OCI-LY7 (cell line): ENCODE data around the gene KIAA1958. TPM values are rescaled to one million over a fixed set of nuclear protein-coding genes. Genes with fewer than 3 reads are reported as not detected.

Experiments
- BruUV-seq: library from RNA; stranded (reverse); fragments of 400-500 nt; replicated peaks from 2 replicates; lab custom pipeline; 2021; lab: Mats Ljungman, UMichigan
- CTCF ChIA-PET: fragments of 300-600 bp; sonication (Branson Sonifier 250); formaldehyde crosslinking; loops from one replicate; lab custom pipeline; 2022; ENCODE audit warnings: antibody characterized with exemption; ENCODE audit not compliant: unreplicated experiment; lab: Charles Lee
- POLR2A ChIA-PET: fragments of 300-600 bp; sonication (Branson Sonifier 250); formaldehyde crosslinking; loops from one replicate; lab custom pipeline; 2022; ENCODE audit warnings: antibody characterized with exemption; lab: Charles Lee
- DNase-seq: peaks from one replicate; pipeline ENCODE4 v3.0.0-alpha.2; 2015; ENCODE audit warnings: low spot score
- H2AFZ ChIP-seq: fragments of 200-600 bp; sonication (generic), shearing (Covaris generic); 2 replicates; pipeline ENCODE4 v1.6.1; 2014; ENCODE audit warnings: mild to moderate bottlenecking, antibody characterized with exemption, low read length, moderate library complexity
- H3K27ac ChIP-seq: fragments of 200-600 bp; sonication (generic); 2 replicates; pipeline ENCODE4 v1.5.1; 2014; ENCODE audit warnings: mixed run types, low read depth, mild to moderate bottlenecking, moderate library complexity, low read length, inconsistent platforms; ENCODE audit not compliant: poor library complexity, severe bottlenecking
- H3K36me3 ChIP-seq: fragments of 200-600 bp; sonication (generic); 2 replicates; pipeline ENCODE4 v1.6.1; 2014; ENCODE audit warnings: mild to moderate bottlenecking, antibody characterized with exemption, low read length, moderate library complexity, mixed read lengths; ENCODE audit not compliant: insufficient read depth
- H3K4me1 ChIP-seq: fragments of 200-600 bp; sonication (generic); 2 replicates; pipeline ENCODE4 v1.5.1; 2014; ENCODE audit warnings: mild to moderate bottlenecking, low read length; ENCODE audit not compliant: insufficient read depth, poor library complexity, severe bottlenecking
- H3K4me2 ChIP-seq: fragments of 200-600 bp; sonication (generic); 2 replicates; pipeline ENCODE4 v1.6.1; 2014; ENCODE audit warnings: mild to moderate bottlenecking, low read length
- H3K4me3 ChIP-seq: fragments of 200-600 bp; sonication (generic); 2 replicates; pipeline ENCODE4 v1.5.1; 2014; ENCODE audit warnings: mild to moderate bottlenecking, low read depth, low read length; ENCODE audit not compliant: poor library complexity, severe bottlenecking
- H3K79me2 ChIP-seq: fragments of 200-600 bp; sonication (generic); 2 replicates; pipeline ENCODE4 v1.6.1; 2016; ENCODE audit warnings: low read depth, mild to moderate bottlenecking, low read length, moderate library complexity, mixed read lengths; ENCODE audit not compliant: insufficient read depth
- H3K9me2 ChIP-seq: fragments of 200-600 bp; sonication (generic); 2 replicates; pipeline ENCODE4 v1.6.1; 2016; ENCODE audit warnings: mild to moderate bottlenecking, low read length, mixed read lengths; ENCODE audit not compliant: insufficient read depth
- H3K9me3 ChIP-seq: fragments of 200-600 bp; sonication (generic); 2 replicates; pipeline ENCODE4 v1.6.1; 2014; ENCODE audit warnings: mild to moderate bottlenecking, mixed run types, low read length, mixed read lengths
- H4K20me1 ChIP-seq: fragments of 200-600 bp; sonication (generic); 2 replicates; pipeline ENCODE4 v1.6.1; 2014; ENCODE audit warnings: mild to moderate bottlenecking, antibody characterized with exemption, low read length, moderate library complexity, mixed read lengths; ENCODE audit not compliant: insufficient read depth
- CTCF ChIP-seq: fragments of 200-600 bp; sonication (generic); conservative IDR thresholded peaks from 2 replicates; pipeline ENCODE4 v1.5.1; 2014; ENCODE audit warnings: mild to moderate bottlenecking, antibody characterized with exemption, low read length, moderate library complexity, mixed read lengths
- EZH2phosphoT487 ChIP-seq: fragments of 200-600 bp; sonication (generic); IDR thresholded peaks from 2 replicates; pipeline ENCODE4 v1.6.1; 2018; ENCODE audit warnings: low read depth, borderline replicate concordance, mild to moderate bottlenecking, mixed run types, antibody characterized with exemption, low read length, moderate library complexity, mixed read lengths
- intact Hi-C: fragments of 100-400 bp; cut with micrococcal nuclease; formaldehyde crosslinking; loops from one replicate; pipeline ENCODE4 v1.10.0; 2022; ENCODE audit not compliant: unreplicated experiment
- total RNA-seq, 2 experiments: library from RNA; depleted of rRNA in 1 of 2; stranded (reverse); fragments of >200 nt in 1 of 2; shearing (Covaris generic) in 1 of 2; gene quantifications; 2 replicates each; pipeline ENCODE4 v1.2.3, GENCODE V29; 2014 to 2022

Gene KIAA1958
- total RNA-seq, 2 experiments from 2014 or later: 15.4 to 19.8 TPM

- ChIA-PET CTCF (interaction anchor here (1.0 kb wide), 1 partner anchor 255 kb away, joined by 4 read pairs; no protein-coding TSS in a partner anchor), POLR2A (no interaction called here)
- Histone ChIP-seq H3K9me3 (peaks cover 16% of the 10 kb centered on the region; the same call in 1 of the 2 replicates), H3K27ac (no peak overlapping the region), H2AFZ (no peak overlapping the region), H3K9me2 (no peaks in the 10 kb centered on the region), H3K4me1 (no peaks in the 10 kb centered on the region), H3K79me2 (no peaks in the 10 kb centered on the region), H3K4me2 (no peak overlapping the region), H3K36me3 (no peaks in the 10 kb centered on the region), H3K4me3 (no peak overlapping the region), H4K20me1 (no peaks in the 10 kb centered on the region)
- DNase-seq: no peak
- no TSS peak for BruUV-seq
- intact Hi-C loops: no loop called here
- TF ChIP-seq CTCF: no peak
- TF ChIP-seq EZH2phosphoT487: no peak
These were observed 161.0 kb downstream of the KIAA1958 start for GRCh38 chr9:112647596-112647995.

- Histone ChIP-seq H3K79me2 (no peaks in the 10 kb centered on the region), H4K20me1 (no peaks in the 10 kb centered on the region), H3K4me3 (no peak overlapping the region), H3K4me1 (no peaks in the 10 kb centered on the region), H2AFZ (no peak overlapping the region), H3K9me3 (peaks cover 16% of the 10 kb centered on the region; the same call in 1 of the 2 replicates), H3K36me3 (no peaks in the 10 kb centered on the region), H3K4me2 (no peak overlapping the region), H3K27ac (no peak overlapping the region), H3K9me2 (no peaks in the 10 kb centered on the region)
- BruUV-seq: no TSS peak
- ChIA-PET POLR2A (no interaction called here), CTCF (interaction anchor here (1.0 kb wide), 1 partner anchor 254 kb away, joined by 4 read pairs; no protein-coding TSS in a partner anchor)
- intact Hi-C loops: no loop called here
- TF ChIP-seq CTCF (no peak), EZH2phosphoT487 (no peak)
- no peak for DNase-seq
These were observed 162.0 kb downstream of the KIAA1958 start for GRCh38 chr9:112648624-112649023.

- Histone ChIP-seq H2AFZ (no peak overlapping the region), H3K4me1 (no peaks in the 10 kb centered on the region), H3K36me3 (no peaks in the 10 kb centered on the region), H3K4me2 (no peak overlapping the region), H3K4me3 (no peak overlapping the region), H3K9me3 (no peaks in the 10 kb centered on the region), H3K79me2 (no peaks in the 10 kb centered on the region), H4K20me1 (no peaks in the 10 kb centered on the region), H3K27ac (no peak overlapping the region), H3K9me2 (no peaks in the 10 kb centered on the region)
- POLR2A ChIA-PET: interaction anchor here (0.6 to 1.0 kb wide), 5 partner anchors 9 to 608 kb away, joined by 3 to 4 read pairs (median 4); no protein-coding TSS in a partner anchor
- no TSS peak for BruUV-seq
- no peak for DNase-seq
- CTCF ChIA-PET: no interaction called here
- no peak for TF ChIP-seq EZH2phosphoT487
- intact Hi-C loops: no loop called here
These were observed 167.7 kb downstream of the KIAA1958 start for GRCh38 chr9:112654282-112654681.
